Body of pancreas (tissue), 4 donors: ENCODE measurements around the gene CEP162.

ENCODE experiments used
- CTCF ChIP-seq, 7 experiments: fragments of 450-650 bp in 4 of 7; fragments of 200-600 bp in 3 of 7; sonication (generic) in 3 of 7; IDR thresholded peaks; one replicate each; pipeline ENCODE4 v1.5.1; 2016 to 2019; ENCODE audit warnings: antibody characterized with exemption in 7 of 7
- POLR2A ChIP-seq, 3 donors: fragments of 450-650 bp; IDR thresholded peaks; one replicate each; pipeline ENCODE4 v1.6.1; 2016; ENCODE audit warnings: antibody characterized with exemption in 3 of 3, mild to moderate bottlenecking in 2 of 3

- TF ChIP-seq CTCF (IDR thresholded peaks at IDR 0.05) (no peak), POLR2A (IDR thresholded peaks at IDR 0.05) (no peak)
Observed at GRCh38 chr6:84089552-84089951, 137.9 kb downstream of the CEP162 start.
